Vagina (tissue), 2 donors: ENCODE data around the gene ADAT1.

ENCODE experiments used
- CTCF ChIP-seq, 3 experiments: fragments of 450-650 bp in 2 of 3; fragments of 200-600 bp in 1 of 3; sonication (generic) in 1 of 3; IDR thresholded peaks; one replicate each; pipeline ENCODE4 v1.5.1; 2017 to 2019; ENCODE audit warnings: antibody characterized with exemption in 3 of 3, mild to moderate bottlenecking in 2 of 3, moderate library complexity in 2 of 3
- POLR2AphosphoS5 ChIP-seq, 2 donors: sonication (generic); formaldehyde crosslinking; IDR thresholded peaks; one replicate each; pipeline ENCODE4 v1.9.0; 2017; ENCODE audit warnings: antibody characterized with exemption in 2 of 2, mild to moderate bottlenecking in 2 of 2, low read depth in 1 of 2; ENCODE audit not compliant: insufficient read depth in 1 of 2

GRCh38 chr16:75558846-75559401 is 64.2 kb downstream of the ADAT1 start:
- TF ChIP-seq POLR2AphosphoS5 (IDR thresholded peaks at IDR 0.05; ENCODE audit: insufficient read depth in 1 of 2, low read depth in 1 of 2), result no peak
- TF ChIP-seq CTCF (IDR thresholded peaks at IDR 0.05), result no peak
